ENCODE results near the gene SYPL1.
"Not testable (repeated sequence)": the region's sequence is repeated elsewhere in the genome, so short reads cannot be mapped to it uniquely, and the experiment has no call there.

SYPL1 gene

DNA sequence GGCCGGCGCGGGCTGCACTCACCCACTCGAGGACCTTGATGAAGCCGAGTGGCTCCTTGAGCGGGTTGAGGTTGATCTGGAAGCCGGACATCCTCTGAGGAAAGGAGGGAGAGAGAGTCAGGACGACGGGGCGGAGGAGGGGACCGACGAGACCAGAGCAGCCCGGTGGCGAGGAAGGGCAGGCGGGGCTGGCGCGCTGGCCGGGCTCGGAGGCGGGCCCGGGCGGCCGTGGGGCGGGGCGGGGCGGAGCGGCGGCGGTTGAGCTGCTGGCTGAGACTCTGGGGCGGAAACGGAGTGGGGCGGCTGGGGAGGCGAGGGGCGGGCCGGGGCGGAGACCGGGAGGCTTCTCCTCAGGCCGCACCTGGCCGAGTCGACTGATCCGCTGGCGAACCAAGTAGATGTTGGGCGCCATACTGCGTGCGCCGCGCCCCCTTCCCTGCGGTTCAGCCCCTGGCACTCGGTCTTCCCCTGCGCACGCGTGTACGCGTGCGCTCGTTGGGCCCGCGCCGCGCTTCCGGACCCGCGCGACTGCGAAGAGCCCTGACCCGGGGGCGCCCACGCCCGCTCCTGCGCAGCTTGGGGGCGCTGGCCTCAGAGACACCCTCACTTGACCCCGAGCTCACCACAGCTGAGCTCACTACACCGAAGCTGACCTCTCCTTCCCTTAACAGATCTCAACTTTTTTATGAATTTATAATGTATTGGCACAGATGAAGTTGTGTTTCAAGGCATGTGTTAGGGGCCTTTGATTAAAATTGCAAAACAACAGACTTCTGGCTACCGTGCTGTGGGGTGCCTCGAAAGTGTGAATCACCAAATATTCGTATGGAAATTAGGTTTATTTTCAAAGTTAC is at the start of gene SYPL1:
Gene SYPL1 (minus strand): TSS at position 195 of the 854 bp plus-strand sequence. CDS start 104 bp downstream, at position 91.
- H3K4me3 ChIP-seq (ENCODE audit: low read depth, low read length) = peak within 1 kb of the TSS; percentile 73
- DNase-seq (ENCODE audit: low read depth) = peak; percentile 81

- DNase-seq (ENCODE audit: low read depth) = no peak
- H3K4me3 ChIP-seq (ENCODE audit: low read depth, low read length) = no peak overlapping the region
Measured at GRCh38 chr7:106155027-106155426, 42.9 kb upstream of the SYPL1 start.

DNA sequence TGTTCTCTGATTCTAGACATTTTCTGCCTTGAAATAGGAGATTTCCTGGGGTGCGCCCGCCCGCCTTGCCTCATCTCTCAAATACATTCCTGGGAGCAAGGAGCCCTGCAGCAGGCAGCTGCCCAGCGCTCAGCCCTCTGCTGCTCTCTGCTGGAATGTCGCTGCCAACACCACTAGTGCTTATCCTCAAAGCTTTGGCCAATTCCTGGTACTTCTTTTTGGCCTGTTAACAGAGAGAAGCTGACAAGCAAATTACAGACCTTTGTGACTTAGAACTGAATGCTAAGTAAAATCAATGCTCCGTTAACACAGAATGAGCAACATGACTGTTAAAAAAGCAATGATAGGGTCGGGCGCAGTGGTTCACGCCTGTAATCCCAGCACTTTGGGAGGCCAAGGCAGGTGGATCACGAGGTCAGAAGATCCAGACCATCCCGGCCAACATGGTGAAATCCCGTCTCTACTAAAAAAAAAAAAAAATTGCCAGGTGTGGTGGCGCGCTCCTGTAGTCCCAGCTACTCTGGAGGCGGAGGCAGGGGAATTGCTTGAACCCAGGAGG is 41.9 kb upstream of the SYPL1 start:
- peak; percentile 32 for DNase-seq (ENCODE audit: low read depth)
- no peak overlapping the region for H3K4me3 ChIP-seq (ENCODE audit: low read depth, low read length)

- no peak for DNase-seq (ENCODE audit: low read depth)
- H3K4me3 ChIP-seq (ENCODE audit: low read depth, low read length) = no peak overlapping the region
Measured at GRCh38 chr7:106152313-106152665, 40.2 kb upstream of the SYPL1 start.

- no peak for DNase-seq (ENCODE audit: low read depth)
- no peak overlapping the region for H3K4me3 ChIP-seq (ENCODE audit: low read depth, low read length)
Measured at GRCh38 chr7:106151459-106152312, 39.6 kb upstream of the SYPL1 start.

- H3K4me3 ChIP-seq (ENCODE audit: low read depth, low read length) = no peak overlapping the region
- DNase-seq (ENCODE audit: low read depth) = no peak
Measured at GRCh38 chr7:106143711-106144337, 31.7 kb upstream of the SYPL1 start.

DNA sequence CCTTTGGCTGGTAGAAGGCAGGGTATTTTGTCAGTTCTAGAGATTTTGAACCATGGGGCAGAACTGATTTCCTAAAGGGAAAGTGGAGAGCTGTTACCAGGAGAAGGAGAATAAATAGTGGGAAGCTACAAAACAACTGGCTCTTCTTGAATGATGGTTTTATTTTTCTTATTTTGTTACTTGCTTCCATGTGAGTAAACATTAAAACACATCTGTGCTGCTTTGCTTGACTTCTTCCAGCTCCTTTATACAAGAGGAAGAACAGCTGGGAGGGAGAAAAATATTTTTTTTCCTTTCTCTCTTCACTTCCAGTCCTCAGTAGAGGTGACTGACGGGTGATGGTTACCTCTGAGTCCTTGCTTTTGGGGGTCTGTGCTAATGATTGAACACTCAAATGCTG is 30.0 kb upstream of the SYPL1 start:
- H3K4me3 ChIP-seq (ENCODE audit: low read depth, low read length) = no peak overlapping the region
- DNase-seq (ENCODE audit: low read depth) = no peak

- DNase-seq (ENCODE audit: low read depth) = no peak
- H3K4me3 ChIP-seq (ENCODE audit: low read depth, low read length) = no peak overlapping the region
Measured at GRCh38 chr7:106140406-106141173, 28.5 kb upstream of the SYPL1 start.

DNA sequence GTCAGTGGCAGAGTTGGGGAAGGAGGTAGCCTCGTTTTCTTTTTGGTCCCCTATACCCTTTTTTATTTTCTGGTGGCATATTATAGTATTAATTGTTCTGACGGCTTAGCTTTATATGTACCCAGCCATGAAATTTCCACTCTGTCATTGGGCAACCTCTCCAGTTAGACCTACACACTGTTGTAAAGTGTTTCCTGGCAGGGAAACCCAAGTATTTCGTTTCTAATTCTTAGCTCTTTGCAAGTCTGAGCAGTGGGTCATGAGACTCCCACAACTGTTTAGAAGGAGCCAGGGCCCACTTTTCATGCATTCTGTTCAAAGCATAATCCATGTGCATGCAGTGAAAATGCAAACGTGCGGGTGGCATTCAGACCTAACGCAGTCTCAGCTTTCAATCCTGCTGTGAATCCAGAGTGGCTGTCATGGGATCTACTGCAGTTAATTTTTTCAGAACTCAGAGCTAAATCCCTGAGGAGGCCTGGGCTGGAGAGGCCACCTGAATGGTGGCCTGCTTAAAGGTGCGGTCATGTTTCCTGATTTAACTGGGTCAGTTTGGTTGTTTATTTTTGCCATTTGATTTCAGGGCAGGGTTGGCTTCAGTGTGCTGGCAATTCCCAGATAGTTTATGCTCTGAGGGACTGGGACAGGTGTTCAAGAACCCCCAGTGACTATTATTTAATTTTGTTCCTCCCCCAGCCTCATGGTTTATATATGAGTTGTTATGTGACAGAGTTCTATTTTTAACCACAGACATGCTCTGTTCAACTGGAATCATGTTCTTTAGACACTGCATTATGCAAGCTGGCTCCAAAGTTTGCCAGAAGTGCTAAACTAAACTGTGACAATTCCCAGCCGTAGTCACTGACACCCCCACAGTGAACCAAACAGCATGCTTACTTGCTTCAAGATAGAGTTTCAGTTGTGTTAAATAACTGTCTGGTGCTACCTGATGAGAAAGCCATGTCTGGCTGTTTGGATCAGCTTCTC is 27.4 kb upstream of the SYPL1 start:
- DNase-seq (ENCODE audit: low read depth) = peak; percentile 54

GRCh38 chr7:106138776-106139175 is 26.7 kb upstream of the SYPL1 start:
- no peak overlapping the region for H3K4me3 ChIP-seq (ENCODE audit: low read depth, low read length)
- DNase-seq (ENCODE audit: low read depth) = no peak

More for the DNA sequence above, 27.4 kb upstream of the SYPL1 start:
- H3K4me3 ChIP-seq (ENCODE audit: low read depth, low read length) = no peak overlapping the region

DNA sequence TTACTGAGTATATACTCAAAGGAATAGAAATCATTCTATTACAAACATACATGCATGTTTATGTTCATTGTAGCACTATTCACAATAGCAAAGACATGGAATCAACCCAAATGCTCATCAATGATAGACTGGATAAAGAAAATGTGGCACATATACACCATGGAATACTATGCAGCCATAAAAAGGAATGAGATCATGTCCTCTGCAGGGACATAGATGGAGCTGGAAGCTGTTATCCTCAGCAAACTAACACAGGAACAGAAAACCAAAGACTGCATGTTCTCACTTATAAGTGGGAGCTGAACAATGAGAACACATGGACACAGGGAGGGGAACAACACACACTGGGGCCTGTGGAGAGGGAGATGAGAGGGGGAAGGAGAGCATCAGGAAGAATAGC is 26.1 kb upstream of the SYPL1 start:
- H3K4me3 ChIP-seq (ENCODE audit: low read depth, low read length); DNase-seq (ENCODE audit: low read depth): not testable (repeated sequence)

DNA sequence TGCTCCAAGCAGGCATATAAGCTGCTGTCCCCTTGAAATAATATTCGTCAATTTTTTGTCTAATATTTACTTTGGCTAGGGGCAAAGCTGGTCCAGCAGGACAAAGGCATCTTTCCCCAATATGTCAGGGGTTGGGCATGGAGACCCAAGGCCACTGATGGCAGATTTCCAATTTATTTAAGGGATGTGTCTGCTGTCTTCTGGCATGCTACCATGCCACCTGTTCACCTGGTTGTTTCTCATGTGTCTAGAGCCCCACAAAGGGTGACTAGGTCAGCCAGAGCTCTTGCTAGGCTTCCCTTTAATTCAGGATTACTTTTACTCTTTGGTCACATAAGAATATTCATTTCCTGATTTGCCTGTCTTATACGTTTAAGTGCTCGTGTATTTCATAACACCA is 22.1 kb upstream of the SYPL1 start:
- H3K4me3 ChIP-seq (ENCODE audit: low read depth, low read length) = no peak overlapping the region
- DNase-seq (ENCODE audit: low read depth) = no peak

GRCh38 chr7:106129291-106129690 is 17.2 kb upstream of the SYPL1 start:
- DNase-seq (ENCODE audit: low read depth) = no peak
- H3K4me3 ChIP-seq (ENCODE audit: low read depth, low read length) = no peak overlapping the region

DNA sequence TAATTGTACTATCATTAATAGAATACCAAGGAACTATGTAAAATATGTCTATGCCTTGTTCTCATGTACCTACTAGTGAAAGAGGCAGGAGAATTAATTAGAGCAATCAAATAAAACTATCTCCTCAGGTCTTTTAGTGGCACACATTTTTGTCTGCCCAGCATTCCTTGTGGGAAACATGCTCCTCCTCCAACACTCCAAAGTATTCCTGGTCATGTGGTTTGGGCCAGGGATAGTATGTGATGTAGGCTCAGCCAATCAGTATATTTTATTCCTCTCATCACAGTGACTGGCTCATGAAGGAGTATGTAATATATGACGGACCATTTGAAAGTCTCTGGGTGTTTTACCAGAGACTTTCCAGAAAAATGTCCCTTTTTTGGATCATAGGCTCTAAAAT is 16.7 kb upstream of the SYPL1 start:
- H3K4me3 ChIP-seq (ENCODE audit: low read depth, low read length) = no peak overlapping the region
- DNase-seq (ENCODE audit: low read depth) = no peak

DNA sequence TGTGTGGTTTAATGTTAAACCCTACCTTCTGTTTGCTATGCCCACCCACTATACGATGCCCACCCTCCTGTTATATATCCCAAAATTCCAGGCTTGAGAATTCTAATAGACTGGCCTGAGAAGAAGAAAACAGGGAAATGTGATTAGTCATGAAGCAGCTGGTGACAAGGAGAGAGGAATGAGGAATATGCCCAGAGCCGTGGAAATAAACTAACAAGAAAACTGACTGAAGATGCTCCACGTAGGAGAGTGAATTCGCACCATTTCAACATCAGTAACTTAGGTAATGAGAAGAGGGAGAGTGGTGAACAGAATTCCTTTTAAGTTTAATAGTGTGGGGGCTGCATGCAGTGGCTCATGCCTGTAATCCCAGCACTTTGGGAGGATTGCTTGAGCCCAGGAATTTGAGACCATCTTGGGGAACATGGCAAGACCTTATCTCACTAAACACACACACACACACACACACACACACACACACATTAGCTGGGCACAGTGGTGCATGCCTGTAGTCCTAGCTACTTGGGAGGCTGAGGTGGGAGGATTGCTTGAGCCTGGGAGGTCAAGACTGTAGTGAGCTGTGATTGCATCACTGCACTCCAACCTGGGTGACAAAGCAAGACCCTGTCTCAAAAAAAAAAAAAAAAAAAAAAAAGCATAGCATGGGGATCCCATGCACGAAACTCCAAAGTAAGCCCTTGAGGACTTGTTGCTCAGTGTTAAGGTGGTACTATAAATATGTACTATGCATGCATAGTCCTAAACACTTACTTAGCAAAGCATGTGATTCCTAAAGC is 16.1 kb upstream of the SYPL1 start:
- no peak for DNase-seq (ENCODE audit: low read depth)
- no peak overlapping the region for H3K4me3 ChIP-seq (ENCODE audit: low read depth, low read length)

GRCh38 chr7:106126170-106126938 is 14.2 kb upstream of the SYPL1 start:
- DNase-seq (ENCODE audit: low read depth) = peak; percentile 55
- H3K4me3 ChIP-seq (ENCODE audit: low read depth, low read length) = no peak overlapping the region

GRCh38 chr7:106125417-106125816 is 13.3 kb upstream of the SYPL1 start:
- DNase-seq (ENCODE audit: low read depth) = no peak
- no peak overlapping the region for H3K4me3 ChIP-seq (ENCODE audit: low read depth, low read length)

Data from skeletal muscle cell (primary cell).